Endothelial cell of umbilical vein (primary cell): ENCODE results near the gene SVEP1. TPM values are rescaled to one million over a fixed set of nuclear protein-coding genes. Genes with fewer than 3 reads are reported as not detected.

Experiments used
- BruUV-seq: library from RNA; stranded (reverse); fragments of 400-500 nt; replicated peaks from 2 replicates; lab custom pipeline; 2021; lab: Mats Ljungman, UMichigan
- CTCF ChIA-PET: fragments of 300-600, 350-600 bp; sonication (Branson Sonifier 250); formaldehyde crosslinking; loops from one replicate; lab custom pipeline; 2021; ENCODE audit warnings: antibody characterized with exemption, inconsistent platforms; lab: Charles Lee
- POLR2A ChIA-PET: fragments of 300-600, 350-600 bp; sonication (Branson Sonifier 250); formaldehyde crosslinking; loops from one replicate; lab custom pipeline; 2021; ENCODE audit warnings: antibody characterized with exemption, inconsistent platforms; lab: Charles Lee
- DNase-seq: peaks from one replicate; pipeline ENCODE4 v3.0.0-alpha.2; 2011; ENCODE audit warnings: low read depth, low spot score
- FAIRE-seq: peaks from 2 replicates; lab custom pipeline; 2011; peaks lifted over from hg19 to GRCh38; lab: Jason Lieb, UNC
- H2AFZ ChIP-seq: 2 replicates; pipeline ENCODE4 v1.6.0; 2012; ENCODE audit warnings: low read depth, low read length, control low read depth, inconsistent platforms
- H3K27ac ChIP-seq: 2 replicates; pipeline ENCODE4 v1.5.1; 2011; ENCODE audit warnings: low read depth, mild to moderate bottlenecking, control low read depth, low read length, moderate library complexity; ENCODE audit not compliant: insufficient read depth
- H3K27me3 ChIP-seq, 2 experiments: 2 replicates each; pipeline versions ENCODE4 v1.6.0 to v1.6.1; 2011; ENCODE audit warnings: low read length in 2 of 2, mixed read lengths in 1 of 2; ENCODE audit not compliant: control insufficient read depth in 2 of 2, insufficient read depth in 2 of 2
- H3K36me3 ChIP-seq, 2 experiments: 2 replicates in 1 of 2; 3 replicates in 1 of 2; pipeline ENCODE4 v1.5.1; 2011; ENCODE audit warnings: low read length in 2 of 2, mild to moderate bottlenecking in 1 of 2, moderate library complexity in 1 of 2; ENCODE audit not compliant: control insufficient read depth in 2 of 2, insufficient read depth in 2 of 2; ENCODE audit errors: extremely low read depth in 1 of 2
- H3K4me1 ChIP-seq: 3 replicates; pipeline ENCODE4 v1.5.1; 2011; ENCODE audit warnings: mild to moderate bottlenecking, low read length; ENCODE audit not compliant: control insufficient read depth, insufficient read depth; ENCODE audit errors: extremely low read depth
- H3K4me2 ChIP-seq: 2 replicates; pipeline ENCODE4 v1.6.1; 2011; ENCODE audit warnings: low read length, control low read depth, mixed read lengths; ENCODE audit not compliant: insufficient read depth
- H3K4me3 ChIP-seq, 3 experiments: fragments of 200-600 bp in 1 of 3; sonication (generic), shearing (Covaris generic) in 1 of 3; replicated peaks in 1 of 3; 2 replicates each; pipeline ENCODE4 v1.5.1; 2011 to 2016; ENCODE audit warnings: control low read depth in 3 of 3, low read length in 3 of 3, mild to moderate bottlenecking in 2 of 3, inconsistent platforms in 1 of 3, low read depth in 1 of 3, moderate library complexity in 1 of 3; ENCODE audit not compliant: insufficient read depth in 1 of 3
- H3K79me2 ChIP-seq: 2 replicates; pipeline ENCODE4 v1.6.0; 2012; ENCODE audit warnings: low read length, inconsistent platforms; ENCODE audit not compliant: control insufficient read depth, insufficient read depth
- H3K9ac ChIP-seq: replicated peaks from 2 replicates; pipeline ENCODE3; 2011; ENCODE audit warnings: low read length, control low read depth; ENCODE audit not compliant: insufficient read depth; ENCODE audit errors: extremely low read depth
- H3K9me1 ChIP-seq: replicated peaks from 3 replicates; pipeline ENCODE4 v1.6.0; 2011; ENCODE audit warnings: mild to moderate bottlenecking, low read length; ENCODE audit not compliant: control insufficient read depth, insufficient read depth; ENCODE audit errors: extremely low read depth
- H3K9me3 ChIP-seq: replicated peaks from 2 replicates; pipeline ENCODE4 v1.5.1; 2012; ENCODE audit warnings: low read length, inconsistent platforms; ENCODE audit not compliant: control insufficient read depth, insufficient read depth
- H4K20me1 ChIP-seq: replicated peaks from 2 replicates; pipeline ENCODE3; 2011; ENCODE audit warnings: mild to moderate bottlenecking, low read length; ENCODE audit not compliant: control insufficient read depth, insufficient read depth; ENCODE audit errors: extremely low read depth
- EZH2 ChIP-seq: IDR thresholded peaks from 2 replicates; pipeline ENCODE4 v1.6.1; 2012; ENCODE audit warnings: borderline replicate concordance, low read depth, mild to moderate bottlenecking, moderate library complexity, low read length, inconsistent platforms; ENCODE audit not compliant: severe bottlenecking
- FOS ChIP-seq: IDR thresholded peaks from 2 replicates; pipeline ENCODE4 v1.6.1; 2011; ENCODE audit warnings: mild to moderate bottlenecking, low read length, moderate library complexity, borderline replicate concordance; ENCODE audit not compliant: insufficient read depth
- GATA2 ChIP-seq: IDR thresholded peaks from 2 replicates; pipeline ENCODE4 v1.7.0; 2011; ENCODE audit warnings: low read depth, mild to moderate bottlenecking, moderate library complexity, mixed read lengths, low read length; ENCODE audit not compliant: insufficient read length, insufficient read depth
- JUN ChIP-seq: IDR thresholded peaks from 2 replicates; pipeline ENCODE4 v1.6.1; 2011; ENCODE audit warnings: borderline replicate concordance, low read depth; ENCODE audit not compliant: insufficient read length, insufficient read depth
- MYC ChIP-seq: IDR thresholded peaks from one replicate; pipeline ENCODE4 v1.6.1; 2011; ENCODE audit warnings: mild to moderate bottlenecking, low read depth, low read length
- POLR2A ChIP-seq: IDR thresholded peaks from 2 replicates; pipeline ENCODE4 v1.6.1; 2012; ENCODE audit warnings: low read depth, mild to moderate bottlenecking, control low read depth, low read length
- POLR2AphosphoS5 ChIP-seq: IDR thresholded peaks from 2 replicates; pipeline ENCODE4 v1.6.1; 2012; ENCODE audit warnings: low read depth, mild to moderate bottlenecking, control low read depth, low read length, moderate library complexity; ENCODE audit not compliant: insufficient read depth
- dilution Hi-C: fragments of 300-500 bp; cut with MboI; formaldehyde crosslinking; loops from one replicate; pipeline ENCODE4 v1.15.0; 2019; ENCODE audit warnings: low sequenced_read_pairs; ENCODE audit not compliant: extremely low pct_ligation_motif_present
- intact Hi-C: fragments of 100-400 bp; cut with micrococcal nuclease; formaldehyde crosslinking; loops from one replicate; pipeline ENCODE4 v1.10.0; 2022
- polyA plus RNA-seq, 4 experiments: library from polyadenylated mRNA; depleted of rRNA in 3 of 4; stranded (reverse) in 3 of 4; unstranded in 1 of 4; fragments of >200 nt; gene quantifications; 2 replicates each; pipeline versions ENCODE4 v1.2.1 to v1.2.3, GENCODE V29; 2011 to 2012; ENCODE audit warnings: missing spikeins in 1 of 4
- total RNA-seq: library from RNA; stranded (reverse); gene quantifications from 2 replicates; pipeline ENCODE4 v1.2.3, GENCODE V29; 2021
- TF ChIP-seq, protein P1 (sequence below): IDR thresholded peaks from 2 replicates; pipeline ENCODE4 v1.6.1; 2011; ENCODE audit not compliant: insufficient read depth, insufficient read length
- TF ChIP-seq, protein P2 (sequence below), 2 donors: IDR thresholded peaks; 1 replicate in 1 of 2; 2 replicates in 1 of 2; pipeline ENCODE4 v1.5.1; 2011; ENCODE audit warnings: low read length in 2 of 2, mild to moderate bottlenecking in 2 of 2, moderate library complexity in 2 of 2, control low read depth in 1 of 2, inconsistent platforms in 1 of 2, low read depth in 1 of 2; ENCODE audit not compliant: insufficient read depth in 1 of 2; ENCODE audit errors: extremely low read depth in 1 of 2

Gene SVEP1
- total and polyA plus RNA-seq, 2 donors (not counting 3 experiments of a cell fraction or from before 2014, with no cell fraction given) = 0.04 to 0.29 TPM

DNA sequence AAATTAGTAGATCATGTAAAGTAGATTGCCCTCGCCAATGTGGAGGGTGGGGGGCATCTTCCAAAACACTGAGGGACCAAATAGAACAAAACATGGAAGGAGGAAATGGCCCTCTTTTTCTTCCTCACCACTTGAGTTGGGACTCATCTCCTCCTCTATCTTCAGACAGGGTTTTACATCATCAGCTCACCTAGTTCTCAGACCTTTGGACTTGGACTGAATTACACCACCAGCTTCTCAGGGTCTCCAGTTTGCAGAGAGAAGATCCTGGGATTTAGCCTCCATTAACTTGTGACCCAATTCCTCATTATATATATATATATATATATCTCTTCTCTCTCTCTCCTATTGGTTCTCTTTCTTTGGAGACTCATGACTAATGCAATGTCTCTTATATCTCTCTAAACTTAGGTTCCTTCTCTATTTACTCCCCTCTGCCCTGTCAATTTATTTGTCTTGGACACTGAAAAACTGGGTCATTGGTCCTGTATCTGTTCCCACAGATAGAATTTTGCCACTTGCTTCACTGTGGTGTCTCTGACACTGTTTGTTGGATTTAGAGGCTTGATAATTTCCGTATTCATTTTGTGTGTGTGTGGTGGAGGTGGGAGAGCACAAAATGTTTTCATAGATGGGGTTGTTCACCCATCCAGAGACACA is 187.6 kb downstream of the SVEP1 start:
- ChIA-PET CTCF (no interaction called here), POLR2A (no interaction called here)
- Histone ChIP-seq H2AFZ (no peak overlapping the region), H3K9me3 (no peaks in the 10 kb centered on the region), H3K9me1 (no peaks in the 10 kb centered on the region), H3K36me3 (no peaks in the 10 kb centered on the region), H3K27ac (no peak overlapping the region), H3K4me2 (no peak overlapping the region), H3K9ac (no peak overlapping the region), H3K27me3 (no peaks in the 10 kb centered on the region), H3K79me2 (no peaks in the 10 kb centered on the region), H4K20me1 (no peaks in the 10 kb centered on the region), H3K4me3 (no peak overlapping the region), H3K4me1 (no peaks in the 10 kb centered on the region)
- FAIRE-seq = no peak
- DNase-seq = no peak
- intact Hi-C loops (no loop called here), dilution Hi-C loops (no loop called here)
- TF ChIP-seq EZH2 = no peak
- no peak for TF ChIP-seq JUN
- TF ChIP-seq, protein P1, sequence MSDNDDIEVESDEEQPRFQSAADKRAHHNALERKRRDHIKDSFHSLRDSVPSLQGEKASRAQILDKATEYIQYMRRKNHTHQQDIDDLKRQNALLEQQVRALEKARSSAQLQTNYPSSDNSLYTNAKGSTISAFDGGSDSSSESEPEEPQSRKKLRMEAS = no peak
- TF ChIP-seq GATA2 = no peak
- TF ChIP-seq POLR2AphosphoS5 = no peak
- TF ChIP-seq POLR2A = no peak
- TF ChIP-seq MYC = no peak
- no peak for TF ChIP-seq FOS
- TF ChIP-seq, protein P2, sequence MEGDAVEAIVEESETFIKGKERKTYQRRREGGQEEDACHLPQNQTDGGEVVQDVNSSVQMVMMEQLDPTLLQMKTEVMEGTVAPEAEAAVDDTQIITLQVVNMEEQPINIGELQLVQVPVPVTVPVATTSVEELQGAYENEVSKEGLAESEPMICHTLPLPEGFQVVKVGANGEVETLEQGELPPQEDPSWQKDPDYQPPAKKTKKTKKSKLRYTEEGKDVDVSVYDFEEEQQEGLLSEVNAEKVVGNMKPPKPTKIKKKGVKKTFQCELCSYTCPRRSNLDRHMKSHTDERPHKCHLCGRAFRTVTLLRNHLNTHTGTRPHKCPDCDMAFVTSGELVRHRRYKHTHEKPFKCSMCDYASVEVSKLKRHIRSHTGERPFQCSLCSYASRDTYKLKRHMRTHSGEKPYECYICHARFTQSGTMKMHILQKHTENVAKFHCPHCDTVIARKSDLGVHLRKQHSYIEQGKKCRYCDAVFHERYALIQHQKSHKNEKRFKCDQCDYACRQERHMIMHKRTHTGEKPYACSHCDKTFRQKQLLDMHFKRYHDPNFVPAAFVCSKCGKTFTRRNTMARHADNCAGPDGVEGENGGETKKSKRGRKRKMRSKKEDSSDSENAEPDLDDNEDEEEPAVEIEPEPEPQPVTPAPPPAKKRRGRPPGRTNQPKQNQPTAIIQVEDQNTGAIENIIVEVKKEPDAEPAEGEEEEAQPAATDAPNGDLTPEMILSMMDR (IDR thresholded peaks at IDR 0.05; ENCODE audit: extremely low read depth in 1 of 2, insufficient read depth in 1 of 2, low read depth in 1 of 2, low read length in 2 of 2) = no peak
- no TSS peak for BruUV-seq
